GM19351 (cell line): ENCODE data around the gene SLC22A23.
A peak's percentile ranks its signal among the peaks of the same experiment; 100 is the strongest.

Source experiments
- ATAC-seq: cut with Tn5 transposase; IDR thresholded peaks from one replicate; pipeline ENCODE4 v1.9.1; 2021; ENCODE audit warnings: mild to moderate bottlenecking, moderate library complexity; ENCODE audit not compliant: unreplicated experiment

The SLC22A23 gene

DNA sequence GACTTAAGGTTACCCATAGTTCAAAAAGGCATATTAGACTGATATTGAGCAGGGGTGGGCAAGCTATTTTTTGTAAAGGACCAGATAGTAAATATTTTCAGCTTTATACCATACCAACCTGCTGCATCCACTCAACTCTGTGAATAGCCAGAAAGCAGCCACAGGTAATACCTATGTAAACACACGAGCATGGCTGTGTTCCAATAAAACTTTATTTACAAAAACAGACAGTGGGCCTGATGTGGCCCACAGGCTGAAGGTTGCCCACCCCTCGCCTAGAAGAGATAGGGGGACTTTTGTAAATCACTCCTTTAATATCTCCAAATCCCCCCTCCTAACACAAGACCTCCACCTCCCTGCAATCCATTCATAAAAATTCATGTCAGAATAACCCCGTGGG is 133.7 kb downstream of the SLC22A23 start:
- ATAC-seq: no peak

DNA sequence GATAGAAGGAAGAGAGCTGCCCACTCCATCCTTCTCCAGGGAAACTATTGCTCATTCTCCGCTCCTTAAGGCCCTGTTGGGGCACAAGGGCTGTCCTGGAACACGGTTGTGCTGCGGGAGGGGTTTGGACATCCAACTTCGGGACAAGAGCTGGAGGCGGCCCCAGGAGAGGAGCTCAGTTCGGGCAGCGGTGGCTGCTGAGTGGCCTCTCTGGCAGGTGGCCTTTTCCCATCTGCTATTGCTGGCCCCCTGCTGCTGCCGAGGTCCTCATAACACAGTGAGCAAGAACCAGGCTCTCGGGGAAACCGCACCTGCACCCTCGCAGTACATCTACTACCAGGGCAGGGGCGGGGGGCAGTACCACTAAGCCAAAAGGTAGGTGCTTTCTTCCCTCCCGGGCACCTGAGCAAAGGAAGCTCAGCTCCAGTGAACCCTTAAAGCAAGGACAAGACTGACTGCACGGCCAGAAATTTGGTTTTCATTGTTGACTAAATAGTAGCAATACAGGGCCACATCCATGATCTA is 134.4 kb downstream of the SLC22A23 start:
- ATAC-seq: no peak

DNA sequence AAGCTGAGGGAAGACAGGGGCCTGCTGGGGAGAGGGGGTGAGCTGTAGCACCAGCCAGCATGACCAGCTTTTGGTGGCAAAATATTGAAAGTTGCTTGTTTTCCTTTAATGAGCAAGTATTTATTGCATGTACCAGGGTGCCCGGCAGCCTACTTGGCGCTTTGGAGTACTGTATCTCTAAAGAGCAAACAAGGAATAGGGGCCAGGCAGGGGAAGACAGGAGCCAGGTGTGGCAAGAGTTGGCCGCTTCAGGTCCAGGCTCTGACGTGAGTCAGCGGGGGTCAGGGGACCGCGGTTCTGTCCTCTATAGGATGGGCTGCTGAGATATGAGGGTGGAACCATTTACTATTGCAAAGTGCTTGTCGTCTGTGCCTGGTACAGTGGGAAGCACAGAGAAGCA is 135.0 kb downstream of the SLC22A23 start:
- no peak for ATAC-seq

DNA sequence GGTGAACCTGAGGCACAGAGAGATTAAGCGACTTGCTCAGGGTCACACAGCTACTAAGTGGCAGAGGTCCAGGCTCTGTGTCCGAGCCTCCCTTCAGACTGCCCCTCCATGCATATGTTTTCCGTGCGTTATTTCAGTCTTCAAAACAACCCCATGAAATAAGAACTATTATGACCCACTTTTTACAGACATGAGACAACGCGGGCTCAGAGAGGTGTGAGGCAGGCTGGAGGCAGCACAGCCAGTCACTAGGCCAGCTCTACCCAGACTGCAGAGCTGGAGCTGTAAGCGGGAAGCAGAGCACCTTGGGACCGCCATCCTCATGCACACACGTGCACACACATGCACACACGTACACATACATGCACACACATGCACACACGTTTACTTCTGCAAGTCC is 135.8 kb downstream of the SLC22A23 start:
- ATAC-seq: no peak

DNA sequence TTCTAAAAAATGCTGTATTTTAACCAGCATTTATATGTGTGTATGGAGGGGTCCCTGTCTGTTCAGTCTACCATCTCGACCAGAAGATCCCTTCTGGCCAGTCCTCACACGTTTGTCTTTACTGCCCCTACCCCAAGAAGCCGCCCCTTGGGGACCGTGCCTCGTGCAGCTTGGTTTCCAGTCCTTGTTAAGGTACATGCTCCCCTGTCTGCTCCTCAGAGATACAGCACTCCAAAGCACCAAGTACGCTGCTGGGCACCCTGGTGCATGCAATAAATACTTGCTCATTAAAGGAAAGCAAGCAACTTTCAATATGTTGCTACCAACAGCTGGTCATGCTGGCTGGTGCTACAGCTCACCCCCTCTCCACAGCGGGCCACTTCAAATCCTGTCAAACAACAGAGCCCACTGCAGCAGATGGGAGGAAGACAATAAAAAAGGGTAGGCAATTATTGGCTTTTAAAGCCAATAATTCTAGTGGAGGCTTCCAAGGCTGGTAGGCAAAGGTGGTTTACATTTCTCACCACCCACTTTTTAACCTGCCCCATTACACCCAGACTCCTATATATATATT is 136.5 kb downstream of the SLC22A23 start:
- no peak for ATAC-seq

DNA sequence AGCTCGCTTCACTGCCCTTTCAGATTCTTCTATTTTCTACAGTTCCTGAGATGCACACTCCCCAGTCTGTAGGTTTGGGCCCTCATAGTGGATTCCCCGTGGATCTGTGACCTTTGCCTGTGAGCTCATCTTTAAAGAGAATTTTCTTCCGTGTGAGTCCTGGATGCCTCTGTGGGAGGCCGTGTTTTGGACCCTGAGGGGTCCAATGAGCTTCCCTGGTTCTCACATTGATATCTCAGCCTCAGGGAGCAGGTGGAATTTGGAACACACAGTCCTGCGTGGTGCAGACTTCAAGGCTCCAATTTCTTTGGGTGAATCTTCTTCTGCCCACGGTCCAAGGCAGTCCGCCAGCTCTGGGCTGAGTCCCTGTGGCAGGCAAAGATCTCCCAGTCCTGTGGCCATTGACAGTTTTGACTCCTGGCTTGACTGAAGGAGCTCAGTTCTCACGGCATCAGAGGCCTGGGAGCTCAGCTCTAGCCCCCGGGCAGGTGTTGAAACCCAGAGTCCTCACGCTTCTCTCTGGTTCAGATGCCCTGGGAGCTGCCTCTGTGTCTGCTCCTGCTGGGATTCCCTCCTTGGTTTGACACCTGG is 137.1 kb downstream of the SLC22A23 start:
- no peak for ATAC-seq

DNA sequence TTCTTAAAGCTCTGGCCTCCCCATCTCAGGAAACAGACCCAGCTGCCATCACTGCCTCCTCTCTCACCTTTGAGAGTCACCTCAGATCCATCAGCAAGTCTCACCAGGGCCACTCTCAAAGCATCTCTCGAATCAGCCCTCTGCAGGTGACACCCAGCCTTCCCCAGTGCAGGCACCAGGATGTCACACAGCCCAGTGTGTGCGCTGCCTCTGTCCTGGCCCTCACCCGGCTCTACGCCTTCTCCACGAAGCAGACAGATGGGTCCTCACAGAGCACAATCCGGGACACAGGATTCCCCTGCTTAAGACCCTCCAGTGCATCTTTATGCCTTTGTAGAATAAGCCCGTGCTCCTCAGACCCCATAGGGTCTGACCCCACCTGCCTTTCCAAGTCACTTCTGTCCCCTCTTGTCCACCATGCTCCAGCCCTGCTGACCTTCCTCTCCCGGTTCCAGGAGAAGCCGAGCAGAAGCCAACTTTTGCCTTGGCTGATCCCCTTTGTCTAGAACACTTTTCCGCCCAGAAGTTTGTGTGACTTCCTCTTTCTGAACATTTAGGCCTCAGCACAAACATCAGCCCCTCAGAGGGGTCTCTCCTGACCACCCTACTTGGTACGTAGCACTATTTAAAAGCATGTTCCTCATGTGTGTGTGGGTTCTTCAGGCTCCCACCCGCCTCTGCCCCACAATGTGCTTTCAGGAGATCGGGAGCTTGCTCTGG is 137.9 kb downstream of the SLC22A23 start:
- ATAC-seq: no peak

DNA sequence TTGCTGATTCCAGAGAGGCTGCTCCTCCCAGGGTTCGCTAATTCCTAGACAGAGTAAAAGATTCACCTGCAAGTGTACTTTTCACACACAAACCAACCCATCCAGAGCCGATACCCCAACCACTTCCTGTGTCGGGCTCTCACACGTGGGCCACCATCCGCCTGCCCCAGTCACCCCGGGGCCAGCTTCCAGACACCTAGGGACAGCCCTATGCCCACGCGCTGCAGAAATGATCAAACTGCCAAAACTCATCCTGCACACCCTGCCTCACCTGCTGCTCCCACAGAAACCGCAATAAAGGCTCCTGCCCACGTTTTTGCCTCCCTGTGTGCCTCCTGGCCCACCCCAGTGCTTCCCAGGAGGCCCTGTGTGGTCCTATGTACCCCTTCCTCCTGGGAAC is 138.6 kb downstream of the SLC22A23 start:
- peak; percentile 43 for ATAC-seq

DNA sequence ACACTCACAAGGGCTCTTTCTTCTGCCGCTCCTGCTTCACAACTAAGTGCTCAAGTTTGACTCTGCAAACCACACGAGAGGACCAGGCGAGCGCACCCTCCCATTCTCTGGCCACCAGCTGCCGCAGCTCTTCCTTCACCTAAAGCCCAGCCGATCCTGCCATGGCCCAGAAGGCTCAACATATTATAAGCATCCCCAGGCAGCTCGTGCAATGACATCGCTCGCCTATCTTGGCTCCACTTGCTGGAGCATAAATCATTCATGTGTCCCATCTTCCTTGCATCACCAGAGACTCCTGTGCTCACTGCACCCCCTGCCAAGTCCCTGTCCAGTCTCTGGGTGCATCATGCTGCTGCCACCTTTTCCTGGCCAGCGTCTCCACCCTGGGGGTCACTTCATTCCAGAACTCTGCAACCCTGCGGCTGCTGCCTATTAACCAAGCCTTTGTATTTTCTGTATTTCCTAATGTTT is 139.1 kb downstream of the SLC22A23 start:
- ATAC-seq: no peak

DNA sequence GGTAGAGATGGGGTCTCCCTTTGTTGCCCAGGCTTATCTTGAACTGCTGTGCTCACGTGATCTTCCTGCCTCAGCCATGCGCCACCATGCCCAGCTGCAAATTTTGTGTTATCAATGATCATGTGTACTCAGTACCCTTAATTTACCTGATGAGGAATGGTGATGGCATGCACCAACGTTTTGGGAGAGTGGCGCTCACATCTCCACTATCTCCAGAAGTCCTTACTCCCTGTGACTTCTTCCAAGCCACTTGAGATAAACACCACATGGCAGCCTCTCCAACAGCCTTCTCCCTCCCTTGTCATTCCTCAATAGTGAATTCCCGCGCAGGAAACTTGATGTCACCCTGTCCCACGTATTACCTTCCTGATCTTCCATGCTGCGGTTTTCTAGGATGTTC is 140.0 kb downstream of the SLC22A23 start:
- no peak for ATAC-seq

DNA sequence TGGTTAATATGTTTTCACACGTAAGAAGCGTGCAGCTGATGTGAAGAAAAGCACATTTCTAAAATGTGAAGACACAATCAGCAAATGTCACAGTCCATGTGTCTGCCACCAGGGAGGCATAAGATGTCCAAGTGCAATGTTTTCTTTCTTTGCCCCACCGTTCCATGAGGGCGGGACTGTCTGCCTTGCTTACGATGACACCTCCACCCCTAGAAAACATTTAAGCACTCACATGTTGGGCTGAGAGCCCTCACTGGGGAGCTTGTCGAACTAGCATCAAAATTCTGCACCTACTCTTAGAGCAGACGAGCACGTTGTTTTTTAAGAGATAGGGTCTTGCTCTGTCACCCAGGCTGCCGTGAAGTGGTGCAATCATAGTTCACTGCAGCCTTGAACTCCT is 140.5 kb downstream of the SLC22A23 start:
- no peak for ATAC-seq

DNA sequence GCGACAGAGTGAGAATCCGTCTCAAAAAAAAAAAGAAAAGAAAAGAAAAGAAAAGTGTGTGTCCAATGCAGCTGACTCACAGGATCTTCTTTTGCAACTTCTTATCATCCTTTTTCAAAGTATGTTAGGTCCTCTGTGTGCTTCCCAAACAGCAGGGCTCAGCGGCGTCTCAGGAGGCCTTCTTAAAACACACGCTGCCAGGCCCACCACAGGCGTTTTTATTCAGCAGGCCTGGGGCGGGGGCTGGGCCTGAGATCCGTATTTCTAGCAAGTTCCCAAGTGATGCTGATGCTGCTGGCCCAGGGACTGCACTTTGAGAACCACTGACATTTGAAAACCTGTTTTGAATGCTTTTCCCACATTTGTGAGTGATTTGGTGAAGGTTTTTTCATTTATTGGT is 141.0 kb downstream of the SLC22A23 start:
- ATAC-seq: no peak

DNA sequence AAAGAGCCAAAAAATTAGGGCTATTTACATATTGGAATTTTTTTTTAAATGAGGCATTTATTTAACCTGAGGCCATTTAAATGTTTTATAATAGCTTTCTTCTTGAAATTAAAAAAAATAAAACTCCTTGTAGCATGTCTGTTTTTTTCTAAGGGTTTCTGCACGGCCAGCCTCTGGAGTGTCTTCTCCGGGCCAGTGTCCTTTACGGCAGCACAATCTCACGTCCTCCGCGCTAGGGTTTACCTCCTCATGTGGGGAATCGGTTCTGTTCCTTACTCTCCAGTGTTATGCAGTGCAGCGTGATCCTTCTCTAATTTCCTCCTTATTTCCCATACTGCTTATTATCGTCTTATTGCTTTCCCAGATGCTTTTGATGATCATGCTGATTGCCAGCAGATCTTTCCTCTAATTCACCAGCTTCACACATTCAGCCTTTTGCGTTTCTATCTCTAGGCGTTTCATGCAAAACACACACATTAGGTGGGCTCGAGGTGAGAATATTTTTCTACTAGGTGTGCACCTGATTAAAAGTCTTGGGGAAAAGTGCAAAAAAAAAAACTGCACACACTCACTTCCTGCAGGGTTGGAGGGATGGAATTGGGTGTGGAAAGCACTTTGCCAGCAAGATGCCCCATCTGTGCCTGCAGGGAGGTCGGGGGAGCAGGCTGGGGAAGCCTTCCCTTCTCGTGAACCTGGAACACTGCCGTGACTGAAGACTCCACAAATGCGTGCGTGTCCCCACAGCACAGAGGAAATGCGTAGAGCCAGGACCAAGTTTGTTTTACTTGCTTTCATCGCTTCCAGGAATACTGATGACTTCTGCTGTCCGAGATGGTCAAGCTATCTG is 142.0 kb downstream of the SLC22A23 start:
- no peak for ATAC-seq

DNA sequence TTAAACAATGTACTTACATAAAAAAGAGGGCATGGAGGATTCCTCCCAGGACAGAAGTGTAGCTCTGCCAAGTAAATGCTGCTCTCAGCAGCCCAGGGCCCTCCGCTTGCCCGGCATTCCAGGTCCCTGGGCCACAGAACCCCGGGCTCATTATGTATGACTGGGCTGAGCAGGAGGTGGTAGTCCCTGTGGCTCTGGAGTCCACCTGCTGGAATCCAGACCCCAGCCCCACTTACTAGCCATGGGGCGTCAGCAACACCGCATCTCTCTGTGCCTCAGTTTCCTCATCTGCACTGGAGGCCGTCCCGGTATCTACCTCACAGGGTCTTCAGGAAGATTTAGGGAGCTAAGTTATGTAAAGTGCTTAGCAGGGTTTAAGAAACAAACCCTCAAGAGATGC is 142.7 kb downstream of the SLC22A23 start:
- ATAC-seq: no peak

DNA sequence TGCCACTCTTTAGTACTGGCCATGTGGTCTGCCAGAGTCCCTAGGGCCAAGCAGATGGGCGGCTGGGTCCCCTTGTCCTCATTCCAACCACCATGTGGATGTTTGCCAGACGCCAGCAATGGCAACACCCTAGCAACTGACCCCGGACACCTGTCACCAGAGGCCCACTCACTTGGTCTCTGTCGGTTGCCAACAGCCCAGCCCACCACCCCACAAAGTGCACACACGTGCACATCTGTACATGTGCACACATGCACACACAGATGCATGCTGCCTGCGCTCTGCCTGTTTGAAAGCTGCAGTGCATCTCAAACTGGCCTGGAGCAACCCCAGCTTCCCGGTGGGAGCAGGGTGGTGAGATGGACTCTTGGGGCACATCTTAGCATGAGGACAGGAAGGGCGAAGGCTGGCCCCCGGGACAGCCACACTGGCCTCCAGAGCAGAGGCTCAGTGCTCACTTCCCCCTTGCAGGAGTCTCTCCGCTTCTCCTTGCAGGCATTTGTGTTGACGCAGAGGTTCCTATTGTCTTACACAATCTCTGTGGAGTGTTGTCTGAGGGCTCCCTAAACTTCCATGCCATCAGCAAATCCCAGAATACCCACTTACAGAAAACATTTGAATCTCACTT is 144.1 kb downstream of the SLC22A23 start:
- ATAC-seq: no peak

DNA sequence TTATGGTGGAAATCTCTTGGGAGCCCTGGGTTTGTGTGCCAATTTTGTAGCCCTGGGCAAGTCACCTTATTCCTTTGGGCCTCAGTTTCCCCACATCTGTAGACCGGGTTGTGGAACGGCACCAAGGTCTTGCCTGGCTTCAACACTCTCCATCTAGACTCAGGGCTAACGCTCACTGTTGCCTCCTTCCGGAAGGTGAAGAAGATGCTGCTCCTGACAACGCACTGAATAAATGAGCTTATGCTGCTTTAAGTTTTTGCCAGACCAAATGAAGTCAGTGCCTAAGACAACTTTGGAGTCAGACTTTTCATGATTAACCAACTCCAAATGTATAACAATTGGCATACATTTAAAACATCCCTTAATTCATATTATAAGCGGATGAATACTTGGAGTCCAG is 145.0 kb downstream of the SLC22A23 start:
- ATAC-seq: no peak

DNA sequence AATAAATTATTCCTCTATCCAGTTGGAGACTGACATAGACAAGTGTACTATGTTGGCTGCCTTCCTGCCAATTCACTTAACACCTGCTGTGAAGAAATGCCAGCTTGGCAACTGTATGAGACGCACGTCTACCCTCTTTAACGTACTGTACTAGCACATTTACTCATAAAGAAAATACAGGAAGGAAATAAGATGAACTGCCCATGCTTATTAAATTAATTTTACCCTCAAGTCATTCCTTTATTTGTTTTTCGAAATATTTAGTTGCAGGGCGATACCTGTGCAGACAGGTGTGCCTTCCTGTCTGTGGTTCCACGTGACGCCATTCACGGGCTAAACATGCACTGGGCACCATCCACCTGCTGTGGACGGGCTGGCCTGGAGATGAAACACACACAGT is 146.1 kb downstream of the SLC22A23 start:
- ATAC-seq: no peak

DNA sequence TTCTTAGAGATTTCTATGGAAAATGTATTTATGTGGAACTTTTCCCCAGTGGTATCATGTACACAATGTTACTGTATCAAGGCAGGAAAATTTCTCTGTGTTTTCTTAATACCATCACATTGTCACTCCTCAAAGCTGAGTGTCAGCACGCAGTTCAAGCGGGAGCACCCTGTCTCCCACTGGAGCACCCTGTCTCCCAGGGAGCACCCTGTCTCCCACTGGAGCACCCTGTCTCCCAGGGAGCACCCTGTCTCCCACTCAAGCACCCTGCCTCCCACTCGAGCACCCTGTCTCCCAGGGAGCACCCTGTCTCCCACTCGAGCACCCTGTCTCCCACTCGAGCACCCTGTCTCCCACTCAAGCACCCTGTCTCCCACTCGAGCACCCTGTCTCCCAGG is 146.8 kb downstream of the SLC22A23 start:
- ATAC-seq: no peak

DNA sequence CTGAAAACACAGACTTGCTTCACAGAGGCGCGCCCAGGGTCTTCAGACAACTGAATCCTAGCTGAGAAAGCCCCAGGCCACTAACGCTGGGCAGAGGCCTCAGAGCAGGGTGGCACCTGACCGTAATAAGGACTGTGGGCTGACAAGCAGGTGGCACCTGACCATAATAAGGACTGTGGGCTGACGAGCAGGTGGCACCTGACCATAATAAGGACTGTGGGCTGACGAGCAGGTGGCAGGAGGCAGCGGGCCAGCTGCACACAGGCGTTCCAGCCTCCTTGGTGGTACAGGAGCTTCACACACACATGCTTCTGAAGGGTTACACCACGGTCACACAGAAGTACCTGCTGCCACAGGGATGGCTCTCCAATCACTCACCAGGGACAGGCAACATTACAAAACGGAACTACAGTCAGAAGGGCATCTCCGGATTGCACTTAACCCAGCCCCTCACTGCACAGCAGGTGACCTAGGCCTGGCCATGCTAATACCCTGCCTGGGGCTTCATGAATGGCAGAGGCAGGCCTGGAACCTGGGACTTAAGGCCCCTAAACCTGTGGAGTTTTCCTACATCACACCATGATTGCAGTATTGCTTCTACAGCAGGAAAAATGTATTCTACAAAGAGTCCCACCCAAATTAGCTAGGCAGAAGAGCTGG is 147.3 kb downstream of the SLC22A23 start:
- ATAC-seq: no peak

DNA sequence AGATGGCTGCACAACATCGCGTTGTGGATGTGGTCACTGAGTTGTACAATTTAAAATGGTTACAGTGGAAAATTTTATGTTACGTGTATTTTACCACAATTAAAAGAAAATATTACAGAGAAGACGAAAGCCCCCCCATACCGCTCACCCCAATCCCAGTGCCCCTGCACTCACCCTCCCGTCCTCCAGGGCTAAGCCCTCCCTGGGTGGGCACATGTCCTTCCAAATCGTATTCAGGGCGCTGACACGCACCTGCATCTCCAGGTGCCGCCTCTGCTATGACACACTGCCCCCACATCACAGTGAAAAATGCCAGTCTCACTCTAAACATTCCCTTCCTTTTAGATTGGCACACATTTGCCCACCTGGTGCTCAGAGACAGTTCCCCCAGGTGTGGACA is 148.7 kb downstream of the SLC22A23 start:
- no peak for ATAC-seq
